Measurements from ENCODE around the gene KIF18A. TPM values are rescaled to one million over a fixed set of nuclear protein-coding genes. Genes with fewer than 3 reads are reported as not detected.

The KIF18A gene
- total and polyA plus RNA-seq, 4 donors, result 0.08 to 21.4 (median 0.20) TPM

- Histone ChIP-seq H3K27ac (ENCODE audit: low read depth in 1 of 2, low read length in 2 of 2) (peak overlapping the region; percentile 73 to 80), H3K4me3 (ENCODE audit: low read depth in 1 of 3, low read length in 3 of 3) (peak overlapping the region; percentile 67 to 88 (median 85)), H3K36me3 (ENCODE audit: control insufficient read depth in 4 of 4, insufficient read depth in 3 of 4, low read depth in 1 of 4, low read length in 3 of 4) (peaks cover 0 to 5% (median 2%) of the 10 kb centered on the region in 4 donors), H3K27me3 (ENCODE audit: control insufficient read depth in 4 of 4, insufficient read depth in 4 of 4, low read length in 3 of 4) (no peaks in the 10 kb centered on the region), H3K9me3 (ENCODE audit: control insufficient read depth in 4 of 4, low read length in 3 of 4) (no peaks in the 10 kb centered on the region), H3K9ac (ENCODE audit: low read depth in 1 of 2, low read length in 2 of 2) (peak overlapping the region; percentile 90 to 92), H3K4me1 (ENCODE audit: control insufficient read depth in 4 of 4, insufficient read depth in 4 of 4, low read length in 3 of 4) (peaks cover 0 to 35% (median 30%) of the 10 kb centered on the region in 4 donors)
- no peak for DNase-seq (ENCODE audit: low spot score)
- TF ChIP-seq TAF1 (conservative IDR thresholded peaks at IDR 0.05), result no peak
- no peak for TF ChIP-seq CTCF (IDR thresholded peaks at IDR 0.05; ENCODE audit: low read depth, low read length, missing input control)
- TF ChIP-seq JUND (IDR thresholded peaks at IDR 0.05), result no peak
- no peak for TF ChIP-seq SP1 (IDR thresholded peaks at IDR 0.05)
- no peak for TF ChIP-seq ZBTB33 (IDR thresholded peaks at IDR 0.05)
- TF ChIP-seq EGR1 (IDR thresholded peaks at IDR 0.05; ENCODE audit: low read depth in 2 of 2), result no peak
- no peak for TF ChIP-seq FOXA2 (IDR thresholded peaks at IDR 0.05)
- no peak for TF ChIP-seq HNF4A (conservative IDR thresholded peaks at IDR 0.05)
- TF ChIP-seq, protein P1, sequence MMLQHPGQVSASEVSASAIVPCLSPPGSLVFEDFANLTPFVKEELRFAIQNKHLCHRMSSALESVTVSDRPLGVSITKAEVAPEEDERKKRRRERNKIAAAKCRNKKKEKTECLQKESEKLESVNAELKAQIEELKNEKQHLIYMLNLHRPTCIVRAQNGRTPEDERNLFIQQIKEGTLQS (IDR thresholded peaks at IDR 0.05), result no peak
- TF ChIP-seq FOXA1 (IDR thresholded peaks at IDR 0.05), result no peak
- no peak for TF ChIP-seq RAD21 (IDR thresholded peaks at IDR 0.05)
- TF ChIP-seq REST (IDR thresholded peaks at IDR 0.05), result no peak
- TF ChIP-seq GABPA (IDR thresholded peaks at IDR 0.05 in 1 of 2, conservative IDR thresholded peaks at IDR 0.05 in 1 of 2), result no peak
- no peak for TF ChIP-seq HNF4G (IDR thresholded peaks at IDR 0.05)
- TF ChIP-seq YY1 (IDR thresholded peaks at IDR 0.05), result no peak
- no peak for TF ChIP-seq NR2F2 (IDR thresholded peaks at IDR 0.05)
- TF ChIP-seq, protein P2, sequence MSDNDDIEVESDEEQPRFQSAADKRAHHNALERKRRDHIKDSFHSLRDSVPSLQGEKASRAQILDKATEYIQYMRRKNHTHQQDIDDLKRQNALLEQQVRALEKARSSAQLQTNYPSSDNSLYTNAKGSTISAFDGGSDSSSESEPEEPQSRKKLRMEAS (IDR thresholded peaks at IDR 0.05), result no peak
- TF ChIP-seq RXRA (IDR thresholded peaks at IDR 0.05), result no peak
These were observed 2.9 kb upstream of the KIF18A start for GRCh38 chr11:28110821-28111200.
